ENCODE results near the gene JAG1. TPM values are rescaled to one million over a fixed set of nuclear protein-coding genes. Genes with fewer than 3 reads are reported as not detected.

JAG1 gene
- total and polyA plus RNA-seq, 3 donors from 2014 or later = 17.4 to 30.6 (median 24.7) TPM

DNA sequence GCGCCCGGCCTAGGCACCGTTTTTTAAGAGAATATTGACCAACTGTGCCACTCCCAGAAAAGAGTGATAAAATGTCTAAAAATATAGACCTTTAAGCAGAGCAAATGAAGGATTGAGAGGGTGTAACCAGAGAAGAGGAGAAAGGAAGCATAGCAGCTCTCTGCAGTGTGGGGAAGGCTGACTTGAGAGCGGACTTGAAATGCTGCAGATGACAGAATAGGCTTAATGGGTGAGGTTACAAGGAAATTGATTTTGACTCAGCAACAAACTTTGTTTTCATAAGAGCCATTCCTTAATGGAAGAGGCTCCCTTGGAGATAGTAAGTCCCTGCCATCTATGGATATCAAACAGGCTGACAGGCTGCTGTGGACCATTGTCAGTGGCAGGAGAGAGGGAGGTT lies 7.7 kb upstream of the JAG1 start:
- Histone ChIP-seq H3K4me3 (no peak overlapping the region), H3K4me1 (no peaks in the 10 kb centered on the region), H3K9me3 (no peaks in the 10 kb centered on the region), H3K27me3 (no peaks in the 10 kb centered on the region), H3K27ac (no peak overlapping the region), H3K36me3 (ENCODE audit: low read depth, missing control alignments) (no peaks in the 10 kb centered on the region)
- DNase-seq = no peak
- TF ChIP-seq, protein P1, sequence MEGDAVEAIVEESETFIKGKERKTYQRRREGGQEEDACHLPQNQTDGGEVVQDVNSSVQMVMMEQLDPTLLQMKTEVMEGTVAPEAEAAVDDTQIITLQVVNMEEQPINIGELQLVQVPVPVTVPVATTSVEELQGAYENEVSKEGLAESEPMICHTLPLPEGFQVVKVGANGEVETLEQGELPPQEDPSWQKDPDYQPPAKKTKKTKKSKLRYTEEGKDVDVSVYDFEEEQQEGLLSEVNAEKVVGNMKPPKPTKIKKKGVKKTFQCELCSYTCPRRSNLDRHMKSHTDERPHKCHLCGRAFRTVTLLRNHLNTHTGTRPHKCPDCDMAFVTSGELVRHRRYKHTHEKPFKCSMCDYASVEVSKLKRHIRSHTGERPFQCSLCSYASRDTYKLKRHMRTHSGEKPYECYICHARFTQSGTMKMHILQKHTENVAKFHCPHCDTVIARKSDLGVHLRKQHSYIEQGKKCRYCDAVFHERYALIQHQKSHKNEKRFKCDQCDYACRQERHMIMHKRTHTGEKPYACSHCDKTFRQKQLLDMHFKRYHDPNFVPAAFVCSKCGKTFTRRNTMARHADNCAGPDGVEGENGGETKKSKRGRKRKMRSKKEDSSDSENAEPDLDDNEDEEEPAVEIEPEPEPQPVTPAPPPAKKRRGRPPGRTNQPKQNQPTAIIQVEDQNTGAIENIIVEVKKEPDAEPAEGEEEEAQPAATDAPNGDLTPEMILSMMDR (IDR thresholded peaks at IDR 0.05) = no peak
- no peak for TF ChIP-seq POLR2A (IDR thresholded peaks at IDR 0.05)
- WGBS, 2 donors = 94 to 99% methylated on average over 4 of the region's 4 CpGs
- intact Hi-C loops (cut with DNase I; ENCODE audit: low total_unique reads) = no loop called here

DNA sequence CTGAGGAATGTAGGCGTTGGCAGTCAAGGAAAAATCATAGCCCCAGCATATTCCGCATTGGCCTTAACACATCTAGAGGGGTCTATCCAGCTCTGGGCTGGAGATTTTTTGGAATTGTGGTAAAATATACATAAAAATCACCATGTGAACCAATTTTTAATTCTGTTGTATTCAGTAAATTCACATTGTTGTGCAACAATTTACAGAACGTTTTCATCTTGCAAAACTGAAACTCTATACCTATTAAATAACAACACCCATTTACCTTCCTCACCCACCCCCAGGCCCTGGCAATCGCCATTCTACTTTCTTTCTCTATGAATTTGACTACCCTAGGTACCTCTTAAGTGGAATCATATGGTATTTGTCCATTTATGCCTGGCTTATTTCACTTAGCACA lies 6.8 kb upstream of the JAG1 start:
- WGBS, 2 donors = 88 to 95% methylated on average over 4 of the region's 4 CpGs
- Histone ChIP-seq H3K9me3 (no peaks in the 10 kb centered on the region), H3K36me3 (ENCODE audit: low read depth, missing control alignments) (no peaks in the 10 kb centered on the region), H3K4me3 (no peak overlapping the region), H3K27ac (no peak overlapping the region), H3K27me3 (no peaks in the 10 kb centered on the region), H3K4me1 (no peaks in the 10 kb centered on the region)
- TF ChIP-seq, protein P1 (IDR thresholded peaks at IDR 0.05) = no peak
- no peak for TF ChIP-seq POLR2A (IDR thresholded peaks at IDR 0.05)
- DNase-seq = no peak
- intact Hi-C loops (cut with DNase I; ENCODE audit: low total_unique reads) = no loop called here

- Histone ChIP-seq H3K27me3 (no peaks in the 10 kb centered on the region), H3K9me3 (no peaks in the 10 kb centered on the region), H3K4me3 (no peak overlapping the region), H3K36me3 (ENCODE audit: low read depth, missing control alignments) (no peaks in the 10 kb centered on the region), H3K27ac (no peak overlapping the region), H3K4me1 (peaks cover 5% of the 10 kb centered on the region)
- intact Hi-C loops (cut with DNase I; ENCODE audit: low total_unique reads) = no loop called here
- DNase-seq = no peak
- WGBS, 2 donors = 74 to 80% methylated on average over 4 of the region's 4 CpGs
- no peak for TF ChIP-seq POLR2A (IDR thresholded peaks at IDR 0.05)
- TF ChIP-seq, protein P1 (IDR thresholded peaks at IDR 0.05) = no peak
Observed at GRCh38 chr20:10679269-10679668, 5.5 kb upstream of the JAG1 start.

DNA sequence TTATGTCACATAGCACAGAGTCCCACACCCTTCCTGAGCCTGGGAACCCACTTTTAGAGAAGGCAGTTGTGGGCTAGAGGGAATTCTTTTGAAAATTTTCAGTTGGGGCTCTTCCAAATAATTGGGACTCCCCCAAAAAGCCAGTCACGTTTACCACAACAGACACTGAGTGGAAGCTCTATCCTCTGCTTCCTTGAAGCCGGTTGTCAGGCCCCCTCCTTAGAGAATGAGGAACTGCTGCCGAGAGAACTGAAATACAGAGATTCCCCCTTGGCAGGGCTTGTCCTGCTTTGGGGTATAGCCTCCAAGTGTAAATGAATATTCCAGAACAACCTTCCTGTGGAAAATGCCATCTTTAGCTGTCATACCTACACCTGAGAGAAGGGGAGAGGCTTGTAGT lies 2.7 kb upstream of the JAG1 start:
- TF ChIP-seq, protein P1 (IDR thresholded peaks at IDR 0.05) = no peak
- TF ChIP-seq POLR2A (IDR thresholded peaks at IDR 0.05) = no peak
- Histone ChIP-seq H3K27me3 (no peaks in the 10 kb centered on the region), H3K27ac (no peak overlapping the region), H3K36me3 (ENCODE audit: low read depth, missing control alignments) (no peaks in the 10 kb centered on the region), H3K4me1 (peaks cover 5% of the 10 kb centered on the region), H3K9me3 (no peaks in the 10 kb centered on the region), H3K4me3 (no peak overlapping the region)
- 43 to 52% methylated on average over 3 of the region's 3 CpGs for WGBS, 2 donors
- no peak for DNase-seq
- intact Hi-C loops (cut with DNase I; ENCODE audit: low total_unique reads) = no loop called here

GRCh38 chr20:10675450-10675848 lies 1.6 kb upstream of the JAG1 start:
- H3K27ac ChIP-seq = peak overlapping the region in 1 of 2 donors; percentile 98
- H3K4me3 ChIP-seq = no peak overlapping the region
- TF ChIP-seq, protein P1 (IDR thresholded peaks at IDR 0.05) = no peak
- TF ChIP-seq POLR2A (IDR thresholded peaks at IDR 0.05) = no peak
- H3K9me3 ChIP-seq = no peaks in the 10 kb centered on the region
- H3K4me1 ChIP-seq = peaks cover 5% of the 10 kb centered on the region
- intact Hi-C loops (cut with DNase I; ENCODE audit: low total_unique reads) = no loop called here
- DNase-seq = no peak
- no peaks in the 10 kb centered on the region for H3K36me3 ChIP-seq (ENCODE audit: low read depth, missing control alignments)
- no peaks in the 10 kb centered on the region for H3K27me3 ChIP-seq
- 46 to 72% methylated on average over 4 of the region's 4 CpGs for WGBS, 2 donors

All from testis (tissue), 3 donors.